Liver (tissue), 9 donors: ENCODE results near the gene LECT2. TPM values are rescaled to one million over a fixed set of nuclear protein-coding genes. Genes with fewer than 3 reads are reported as not detected.

Experiments used
- DNase-seq: peaks from one replicate; pipeline ENCODE4 v3.0.0-alpha.2; 2017; ENCODE audit warnings: low spot score
- H3K27ac ChIP-seq, 2 donors: one replicate each; pipeline ENCODE4 v1.7.0; 2013; ENCODE audit warnings: inconsistent platforms in 2 of 2, low read length in 2 of 2, control low read depth in 1 of 2, low read depth in 1 of 2, mild to moderate bottlenecking in 1 of 2
- H3K27me3 ChIP-seq, 4 donors: one replicate each; pipeline versions ENCODE4 v1.6.1 to v1.7.0; 2013; ENCODE audit warnings: low read length in 3 of 4, inconsistent platforms in 1 of 4, mild to moderate bottlenecking in 1 of 4, moderate library complexity in 1 of 4; ENCODE audit not compliant: control insufficient read depth in 4 of 4, insufficient read depth in 4 of 4
- H3K36me3 ChIP-seq, 4 donors: one replicate each; pipeline versions ENCODE4 v1.6.1 to v1.7.0; 2013; ENCODE audit warnings: low read length in 3 of 4, mild to moderate bottlenecking in 3 of 4, low read depth in 1 of 4, moderate library complexity in 1 of 4; ENCODE audit not compliant: control insufficient read depth in 4 of 4, insufficient read depth in 3 of 4
- H3K4me1 ChIP-seq, 4 donors: one replicate each; pipeline versions ENCODE4 v1.6.1 to v1.7.0; 2013; ENCODE audit warnings: low read length in 3 of 4, mild to moderate bottlenecking in 3 of 4, moderate library complexity in 1 of 4; ENCODE audit not compliant: control insufficient read depth in 4 of 4, insufficient read depth in 4 of 4
- H3K4me3 ChIP-seq, 3 donors: one replicate each; pipeline versions ENCODE4 v1.6.1 to v1.7.0; 2013; ENCODE audit warnings: low read length in 3 of 3, control low read depth in 1 of 3, low read depth in 1 of 3, mild to moderate bottlenecking in 1 of 3
- H3K9ac ChIP-seq, 2 donors: one replicate each; pipeline ENCODE4 v1.7.0; 2013; ENCODE audit warnings: low read length in 2 of 2, mild to moderate bottlenecking in 2 of 2, moderate library complexity in 2 of 2, control low read depth in 1 of 2, low read depth in 1 of 2
- H3K9me3 ChIP-seq, 4 donors: one replicate each; pipeline versions ENCODE4 v1.6.1 to v1.7.0; 2013; ENCODE audit warnings: low read length in 3 of 4; ENCODE audit not compliant: control insufficient read depth in 4 of 4
- ATF3 ChIP-seq: IDR thresholded peaks from 2 replicates; pipeline ENCODE4 v1.6.1; 2016; ENCODE audit warnings: antibody characterized with exemption
- EGR1 ChIP-seq, 2 donors: IDR thresholded peaks; 2 replicates each; pipeline ENCODE4 v1.6.1; 2016 to 2018; ENCODE audit warnings: antibody characterized with exemption in 2 of 2, low read depth in 2 of 2
- FOXA2 ChIP-seq: IDR thresholded peaks from 2 replicates; pipeline ENCODE4 v1.6.1; 2016; ENCODE audit warnings: antibody characterized with exemption
- GABPA ChIP-seq, 2 donors: IDR thresholded peaks in 1 of 2; conservative IDR thresholded peaks in 1 of 2; 2 replicates each; pipeline ENCODE4 v1.6.1; 2016; ENCODE audit warnings: antibody characterized with exemption in 2 of 2, mild to moderate bottlenecking in 1 of 2, moderate library complexity in 1 of 2
- HNF4A ChIP-seq, 2 donors: conservative IDR thresholded peaks; 2 replicates each; pipeline ENCODE4 v1.6.1; 2016; ENCODE audit warnings: antibody characterized with exemption in 2 of 2, mild to moderate bottlenecking in 2 of 2
- JUND ChIP-seq, 2 donors: IDR thresholded peaks; 2 replicates each; pipeline ENCODE4 v1.6.1; 2016; ENCODE audit warnings: antibody characterized with exemption in 2 of 2
- NR2F2 ChIP-seq: IDR thresholded peaks from 2 replicates; pipeline ENCODE4 v1.6.1; 2016; ENCODE audit warnings: antibody characterized with exemption
- RAD21 ChIP-seq, 2 donors: IDR thresholded peaks; 2 replicates each; pipeline ENCODE4 v1.6.1; 2016; ENCODE audit warnings: antibody characterized with exemption in 2 of 2, mild to moderate bottlenecking in 2 of 2
- RXRA ChIP-seq, 2 donors: IDR thresholded peaks; 2 replicates each; pipeline ENCODE4 v1.6.1; 2017 to 2018; ENCODE audit warnings: antibody characterized with exemption in 2 of 2, mild to moderate bottlenecking in 1 of 2
- TAF1 ChIP-seq: conservative IDR thresholded peaks from 2 replicates; pipeline ENCODE4 v1.6.1; 2016; ENCODE audit warnings: antibody characterized with exemption, mild to moderate bottlenecking
- YY1 ChIP-seq: IDR thresholded peaks from 2 replicates; pipeline ENCODE4 v1.6.1; 2016; ENCODE audit warnings: antibody characterized with exemption, mild to moderate bottlenecking
- whole genome bisulfite sequencing: extraction: QIAGEN DNeasy Blood & Tissue Kit; methylation state at CpG from one replicate; pipeline ENCODE4 v1.1.7; 2013; 5-methylcytosine and 5-hydroxymethylcytosine counted together
- polyA plus RNA-seq, 2 donors: library from polyadenylated mRNA; stranded (reverse) in 1 of 2; unstranded in 1 of 2; fragments of 200-250 nt in 1 of 2; fragments of >200 nt in 1 of 2; fragmentation: Nextera tagmentation in 1 of 2; extraction: Ambion mirVana in 1 of 2; gene quantifications; one replicate each; pipeline versions ENCODE4 v1.2.1 to v1.2.3, GENCODE V29; 2013 to 2015
- total RNA-seq, 2 donors: library from RNA; depleted of rRNA; stranded (reverse); fragments of >200 nt; gene quantifications; one replicate each; pipeline ENCODE4 v1.2.3, GENCODE V29; 2014
- TF ChIP-seq, protein P1 (sequence below): IDR thresholded peaks from 2 replicates; pipeline ENCODE4 v1.6.1; 2016; ENCODE audit warnings: antibody characterized with exemption
- TF ChIP-seq, protein P2 (sequence below): fragments of 150-350 bp; IDR thresholded peaks from 2 replicates; pipeline ENCODE4 v1.5.1; 2017; ENCODE audit warnings: improper control_type of control experiment, low read depth, low read length; ENCODE audit not compliant: missing input control
- TF ChIP-seq, protein P3 (sequence below): IDR thresholded peaks from 2 replicates; pipeline ENCODE4 v1.6.1; 2016; ENCODE audit warnings: antibody characterized with exemption, mild to moderate bottlenecking
- donor health status: healthy.
- donor health status: healthy.
- donor health status: healthy.
- donor health status: healthy.
- donor health status: healthy.

The LECT2 gene
- total and polyA plus RNA-seq, 4 donors = 27.4 to 93.8 (median 81.1) TPM

GRCh38 chr5:135996611-135997010 lies 41.8 kb upstream of the LECT2 start:
- Histone ChIP-seq H3K9ac (no peak overlapping the region), H3K4me1 (no peaks in the 10 kb centered on the region), H3K4me3 (no peak overlapping the region), H3K36me3 (peaks cover 0 to 3% (median 0%) of the 10 kb centered on the region in 4 donors), H3K27ac (no peak overlapping the region), H3K9me3 (no peaks in the 10 kb centered on the region), H3K27me3 (no peaks in the 10 kb centered on the region)
- no peak for DNase-seq
- WGBS = 88% methylated on average over 2 of the region's 2 CpGs
- no peak for TF ChIP-seq EGR1 (IDR thresholded peaks at IDR 0.05; ENCODE audit: low read depth in 2 of 2)
- TF ChIP-seq, protein P1, sequence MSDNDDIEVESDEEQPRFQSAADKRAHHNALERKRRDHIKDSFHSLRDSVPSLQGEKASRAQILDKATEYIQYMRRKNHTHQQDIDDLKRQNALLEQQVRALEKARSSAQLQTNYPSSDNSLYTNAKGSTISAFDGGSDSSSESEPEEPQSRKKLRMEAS = no peak
- no peak for TF ChIP-seq FOXA2
- TF ChIP-seq, protein P2, sequence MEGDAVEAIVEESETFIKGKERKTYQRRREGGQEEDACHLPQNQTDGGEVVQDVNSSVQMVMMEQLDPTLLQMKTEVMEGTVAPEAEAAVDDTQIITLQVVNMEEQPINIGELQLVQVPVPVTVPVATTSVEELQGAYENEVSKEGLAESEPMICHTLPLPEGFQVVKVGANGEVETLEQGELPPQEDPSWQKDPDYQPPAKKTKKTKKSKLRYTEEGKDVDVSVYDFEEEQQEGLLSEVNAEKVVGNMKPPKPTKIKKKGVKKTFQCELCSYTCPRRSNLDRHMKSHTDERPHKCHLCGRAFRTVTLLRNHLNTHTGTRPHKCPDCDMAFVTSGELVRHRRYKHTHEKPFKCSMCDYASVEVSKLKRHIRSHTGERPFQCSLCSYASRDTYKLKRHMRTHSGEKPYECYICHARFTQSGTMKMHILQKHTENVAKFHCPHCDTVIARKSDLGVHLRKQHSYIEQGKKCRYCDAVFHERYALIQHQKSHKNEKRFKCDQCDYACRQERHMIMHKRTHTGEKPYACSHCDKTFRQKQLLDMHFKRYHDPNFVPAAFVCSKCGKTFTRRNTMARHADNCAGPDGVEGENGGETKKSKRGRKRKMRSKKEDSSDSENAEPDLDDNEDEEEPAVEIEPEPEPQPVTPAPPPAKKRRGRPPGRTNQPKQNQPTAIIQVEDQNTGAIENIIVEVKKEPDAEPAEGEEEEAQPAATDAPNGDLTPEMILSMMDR = no peak
- no peak for TF ChIP-seq ATF3
- TF ChIP-seq NR2F2 = no peak

DNA sequence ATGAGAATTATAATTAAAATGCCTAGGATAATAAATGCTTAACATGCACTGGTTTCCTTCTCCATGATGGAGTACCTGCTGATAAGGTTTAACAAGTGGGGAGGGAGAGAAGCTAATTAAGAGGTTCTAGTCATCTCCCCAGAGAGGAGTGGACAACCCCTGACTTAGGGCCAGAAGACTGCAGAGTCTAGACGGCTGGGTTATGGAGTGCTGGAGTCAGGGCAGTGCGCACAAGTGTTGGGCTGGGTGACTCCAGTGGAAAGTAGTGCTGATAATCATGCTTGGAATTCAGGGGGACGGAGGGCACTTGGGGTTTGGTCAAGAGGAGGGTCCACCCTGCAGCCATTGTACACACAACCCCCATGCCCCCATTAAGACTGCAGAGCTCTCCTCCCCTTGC lies 41.2 kb upstream of the LECT2 start:
- no peak overlapping the region for H3K27ac ChIP-seq
- H3K4me3 ChIP-seq = no peak overlapping the region
- no peaks in the 10 kb centered on the region for H3K9me3 ChIP-seq
- peaks cover 0 to 3% (median 0%) of the 10 kb centered on the region in 4 donors for H3K36me3 ChIP-seq
- H3K27me3 ChIP-seq = no peaks in the 10 kb centered on the region
- TF ChIP-seq RXRA (IDR thresholded peaks at IDR 0.05) = no peak
- no peak for TF ChIP-seq ATF3
- TF ChIP-seq, protein P2 = no peak
- no peak for TF ChIP-seq GABPA (IDR thresholded peaks at IDR 0.05 in 1 of 2, conservative IDR thresholded peaks at IDR 0.05 in 1 of 2)
- TF ChIP-seq, protein P1 = no peak
- H3K9ac ChIP-seq = no peak overlapping the region
- H3K4me1 ChIP-seq = no peaks in the 10 kb centered on the region
- 90% methylated on average over 3 of the region's 3 CpGs for WGBS
- DNase-seq = no peak

GRCh38 chr5:135993880-135994636 lies 39.3 kb upstream of the LECT2 start:
- 79% methylated on average over 6 of the region's 6 CpGs for WGBS
- no peak for TF ChIP-seq RXRA (IDR thresholded peaks at IDR 0.05)
- no peak for TF ChIP-seq TAF1
- TF ChIP-seq, protein P1 = no peak
- no peak for TF ChIP-seq JUND (IDR thresholded peaks at IDR 0.05)
- no peak for TF ChIP-seq RAD21 (IDR thresholded peaks at IDR 0.05)
- TF ChIP-seq YY1 = no peak
- TF ChIP-seq EGR1 (IDR thresholded peaks at IDR 0.05; ENCODE audit: low read depth in 2 of 2) = no peak
- no peak for TF ChIP-seq HNF4A (conservative IDR thresholded peaks at IDR 0.05)
- TF ChIP-seq, protein P3, sequence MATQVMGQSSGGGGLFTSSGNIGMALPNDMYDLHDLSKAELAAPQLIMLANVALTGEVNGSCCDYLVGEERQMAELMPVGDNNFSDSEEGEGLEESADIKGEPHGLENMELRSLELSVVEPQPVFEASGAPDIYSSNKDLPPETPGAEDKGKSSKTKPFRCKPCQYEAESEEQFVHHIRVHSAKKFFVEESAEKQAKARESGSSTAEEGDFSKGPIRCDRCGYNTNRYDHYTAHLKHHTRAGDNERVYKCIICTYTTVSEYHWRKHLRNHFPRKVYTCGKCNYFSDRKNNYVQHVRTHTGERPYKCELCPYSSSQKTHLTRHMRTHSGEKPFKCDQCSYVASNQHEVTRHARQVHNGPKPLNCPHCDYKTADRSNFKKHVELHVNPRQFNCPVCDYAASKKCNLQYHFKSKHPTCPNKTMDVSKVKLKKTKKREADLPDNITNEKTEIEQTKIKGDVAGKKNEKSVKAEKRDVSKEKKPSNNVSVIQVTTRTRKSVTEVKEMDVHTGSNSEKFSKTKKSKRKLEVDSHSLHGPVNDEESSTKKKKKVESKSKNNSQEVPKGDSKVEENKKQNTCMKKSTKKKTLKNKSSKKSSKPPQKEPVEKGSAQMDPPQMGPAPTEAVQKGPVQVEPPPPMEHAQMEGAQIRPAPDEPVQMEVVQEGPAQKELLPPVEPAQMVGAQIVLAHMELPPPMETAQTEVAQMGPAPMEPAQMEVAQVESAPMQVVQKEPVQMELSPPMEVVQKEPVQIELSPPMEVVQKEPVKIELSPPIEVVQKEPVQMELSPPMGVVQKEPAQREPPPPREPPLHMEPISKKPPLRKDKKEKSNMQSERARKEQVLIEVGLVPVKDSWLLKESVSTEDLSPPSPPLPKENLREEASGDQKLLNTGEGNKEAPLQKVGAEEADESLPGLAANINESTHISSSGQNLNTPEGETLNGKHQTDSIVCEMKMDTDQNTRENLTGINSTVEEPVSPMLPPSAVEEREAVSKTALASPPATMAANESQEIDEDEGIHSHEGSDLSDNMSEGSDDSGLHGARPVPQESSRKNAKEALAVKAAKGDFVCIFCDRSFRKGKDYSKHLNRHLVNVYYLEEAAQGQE = no peak

More at GRCh38 chr5:135993880-135994636, 39.3 kb upstream of the LECT2 start:
- Histone ChIP-seq H3K9ac (no peak overlapping the region), H3K9me3 (no peaks in the 10 kb centered on the region), H3K27me3 (no peaks in the 10 kb centered on the region), H3K27ac (no peak overlapping the region), H3K4me1 (peaks cover 0 to 4% (median 0%) of the 10 kb centered on the region in 4 donors), H3K4me3 (no peak overlapping the region), H3K36me3 (peaks cover 0 to 3% (median 0%) of the 10 kb centered on the region in 4 donors)
- no peak for DNase-seq
